A549 (cell line): ENCODE results near the gene DEFB124. TPM values are rescaled to one million over a fixed set of nuclear protein-coding genes. Genes with fewer than 3 reads are reported as not detected.

Experiments used
- ATAC-seq, 2 experiments: fragments of 200-7000 bp in 1 of 2; fragments of >200 bp in 1 of 2; cut with Nextera tagmentation in 1 of 2; cut with Tn5 transposase in 1 of 2; 3 replicates each; pipeline versions ENCODE4 v1.8.0 to v1.9.1; 2018 to 2020; ENCODE audit warnings: mild to moderate bottlenecking in 1 of 2, moderate library complexity in 1 of 2
- CTCF ChIA-PET: fragments of 300-600 bp; sonication (Branson Sonifier 250); formaldehyde crosslinking; extraction: SDS; loops from one replicate; lab custom pipeline; 2021; ENCODE audit warnings: antibody characterized with exemption, inconsistent platforms; lab: Yijun Ruan, JAX
- POLR2A ChIA-PET: fragments of 350-600 bp; formaldehyde crosslinking; extraction: SDS; loops from one replicate; lab custom pipeline; 2021; ENCODE audit warnings: antibody characterized with exemption, inconsistent platforms; lab: Yijun Ruan, JAX
- DNase-seq, 2 experiments: peaks; one replicate each; pipeline versions ENCODE4 v3.0.0 to v3.0.0-alpha.2; 2011 to 2016; ENCODE audit warnings: low read depth in 1 of 2, low spot score in 1 of 2
- FAIRE-seq: peaks from 2 replicates; lab custom pipeline; 2011; peaks lifted over from hg19 to GRCh38; lab: Jason Lieb, UNC
- H3K27ac ChIP-seq, 2 experiments: fragments of >200 bp; sonication (Bioruptor Twin); formaldehyde crosslinking; 3 replicates each; pipeline ENCODE4 v1.5.1; 2016 to 2017
- H3K4me1 ChIP-seq: fragments of >200 bp; sonication (Bioruptor Twin); formaldehyde crosslinking; 3 replicates; pipeline ENCODE4 v1.6.1; 2016
- H3K4me2 ChIP-seq: fragments of >200 bp; sonication (Bioruptor Twin); formaldehyde crosslinking; 3 replicates; pipeline ENCODE4 v1.6.1; 2016
- H3K4me3 ChIP-seq: fragments of >200 bp; sonication (Bioruptor Twin); formaldehyde crosslinking; 3 replicates; pipeline ENCODE4 v1.5.1; 2016
- H3K9me3 ChIP-seq: fragments of >200 bp; sonication (Bioruptor Twin); formaldehyde crosslinking; 3 replicates; pipeline ENCODE4 v1.6.1; 2016
- BHLHE40 ChIP-seq: IDR thresholded peaks from 2 replicates; pipeline ENCODE4 v1.6.1; 2012; ENCODE audit warnings: low read depth, low read length, inconsistent platforms
- CBX8 ChIP-seq: fragments of 200-600 bp; sonication (generic); IDR thresholded peaks from 2 replicates; pipeline ENCODE4 v1.6.1; 2016
- EP300 ChIP-seq, 2 experiments: fragments of >200 bp; sonication (Bioruptor Twin); formaldehyde crosslinking; IDR thresholded peaks; 2 replicates in 1 of 2; 3 replicates in 1 of 2; pipeline ENCODE4 v1.6.1; 2016 to 2017
- FOSL2 ChIP-seq, 2 experiments: fragments of 450-650 bp in 1 of 2; fragments of >200 bp in 1 of 2; sonication (Bioruptor Twin) in 1 of 2; formaldehyde crosslinking; IDR thresholded peaks; 2 replicates each; pipeline versions ENCODE4 v1.5.0 to v1.6.1; 2016 to 2020; ENCODE audit warnings: mild to moderate bottlenecking in 1 of 2, moderate library complexity in 1 of 2
- GATA3 ChIP-seq: IDR thresholded peaks from 2 replicates; pipeline ENCODE4 v1.6.1; 2012; ENCODE audit warnings: borderline replicate concordance
- HOXB13 ChIP-seq: fragments of 250-450 bp; sonication (Bioruptor Pico); IDR thresholded peaks from 2 replicates; pipeline ENCODE4 v1.5.0; 2020; ENCODE audit warnings: low read depth, mild to moderate bottlenecking, moderate library complexity
- JUNB ChIP-seq: fragments of >200 bp; sonication (Bioruptor Twin); formaldehyde crosslinking; IDR thresholded peaks from 2 replicates; pipeline ENCODE4 v1.6.1; 2016
- MAFK ChIP-seq: fragments of 450-650 bp; IDR thresholded peaks from 2 replicates; pipeline ENCODE4 v1.6.1; 2014; ENCODE audit not compliant: partially characterized antibody
- NPAS2 ChIP-seq: fragments of 250-450 bp; sonication (Bioruptor Pico); IDR thresholded peaks from 2 replicates; pipeline ENCODE4 v1.8.0; 2022; ENCODE audit warnings: mild to moderate bottlenecking, moderate library complexity, borderline replicate concordance
- POLR2A ChIP-seq: IDR thresholded peaks from 2 replicates; pipeline ENCODE4 v1.6.1; 2012; ENCODE audit warnings: mild to moderate bottlenecking, low read length
- POLR2AphosphoS2 ChIP-seq: conservative IDR thresholded peaks from 2 replicates; pipeline ENCODE4 v1.6.1; 2012; ENCODE audit warnings: low read length, improper control_type of control experiment, inconsistent platforms
- REST ChIP-seq: fragments of 200-600 bp; sonication (generic); IDR thresholded peaks from 2 replicates; pipeline ENCODE4 v1.6.1; 2016; ENCODE audit warnings: antibody characterized with exemption, mild to moderate bottlenecking, moderate library complexity
- SREBF2 ChIP-seq: fragments of 450-650 bp; IDR thresholded peaks from 2 replicates; pipeline ENCODE4 v1.6.1; 2014; ENCODE audit warnings: mild to moderate bottlenecking, moderate library complexity
- TP53 ChIP-seq: fragments of 250-450 bp; sonication (Bioruptor Pico); IDR thresholded peaks from 2 replicates; pipeline ENCODE4 v1.5.0; 2021; ENCODE audit warnings: mild to moderate bottlenecking, moderate library complexity
- ZFP36 ChIP-seq: fragments of 450-650 bp; IDR thresholded peaks from 2 replicates; pipeline ENCODE4 v1.6.1; 2014; ENCODE audit warnings: borderline replicate concordance; ENCODE audit not compliant: partially characterized antibody
- WGBS: methylation state at CpG from one replicate; pipeline ENCODE4 v1.1.6; 2017; ENCODE audit errors: missing lambda C conversion rate; 5-methylcytosine and 5-hydroxymethylcytosine counted together
- polyA plus RNA-seq, 4 experiments: library from polyadenylated mRNA; depleted of rRNA in 3 of 4; stranded (reverse); fragments of >200 nt; fragmentation: RNase III in 1 of 4; extraction: RNeasy Plus Mini Kit Qiagen cat#74134 plus additional on column Dnase treatment in 1 of 4; gene quantifications; 2 replicates in 3 of 4; 3 replicates in 1 of 4; pipeline ENCODE4 v1.2.3, GENCODE V29; 2011 to 2017

The DEFB124 gene
- polyA plus RNA-seq, 2 of the 4 experiments (the other 2 are of a cell fraction), result 0.18 TPM; not detected in 1

GRCh38 chr20:31475472-31476293 lies 756 bp upstream of the DEFB124 start:
- DNase-seq, result no peak
- H3K4me3 ChIP-seq, result 0 out of 3 replicates have a peak overlapping the region, but pooled peaks have one; percentile 23
- no peak overlapping the region; a peak in 1 of 6 replicates for H3K27ac ChIP-seq
- CTCF ChIA-PET, result interaction anchor here (0.6 to 2.9 kb wide), 4 partner anchors 12 to 137 kb away, joined by 3 to 12 read pairs (median 4); no protein-coding TSS in a partner anchor
- TF ChIP-seq CBX8, result no peak
- TF ChIP-seq EP300 (IDR thresholded peaks at IDR 0.05), result no peak
- TF ChIP-seq TP53 (CRISPR knock-in tag), result no peak
- no peak for TF ChIP-seq ZFP36
- no peak for TF ChIP-seq JUNB
- H3K4me1 ChIP-seq, result peaks cover 8% of the 10 kb centered on the region; the same call in 2 of the 3 replicates
- WGBS, result 42% methylated on average over 23 of the region's 29 CpGs
- peak in 1 of 2 experiments; percentile 17; a peak in 2 of 6 replicates for ATAC-seq
- H3K9me3 ChIP-seq, result no peaks in the 10 kb centered on the region
- FAIRE-seq, result no peak
- POLR2A ChIA-PET, result no interaction called here
- H3K4me2 ChIP-seq, result peak overlapping the region; percentile 58

GRCh38 chr20:31474097-31474436 lies 860 bp downstream of the DEFB124 start:
- FAIRE-seq, result no peak
- DNase-seq, result no peak
- no peak for TF ChIP-seq POLR2A
- no peak for TF ChIP-seq NPAS2
- TF ChIP-seq MAFK, result no peak
- no peak for TF ChIP-seq REST
- WGBS, result 82% methylated on average over 2 of the region's 2 CpGs
- ChIA-PET POLR2A (no interaction called here), CTCF (interaction anchor here (1.5 to 2.2 kb wide), 4 partner anchors 14 to 29 kb away, joined by 4 to 11 read pairs (median 8); no protein-coding TSS in a partner anchor)
- no peaks in the 10 kb centered on the region for H3K9me3 ChIP-seq
- H3K27ac ChIP-seq, result no peak overlapping the region; a peak in 1 of 6 replicates
- H3K4me2 ChIP-seq, result peak overlapping the region; percentile 26; the same call in 2 of the 3 replicates
- H3K4me1 ChIP-seq, result peaks cover 8% of the 10 kb centered on the region; the same call in 2 of the 3 replicates
- no peak for ATAC-seq
- no peak overlapping the region for H3K4me3 ChIP-seq

- H3K4me3 ChIP-seq, result no peak overlapping the region
- FAIRE-seq, result no peak
- peak overlapping the region in 1 of 2 experiments; percentile 5; a peak in 1 of 6 replicates for H3K27ac ChIP-seq
- POLR2A ChIA-PET, result no interaction called here
- no peaks in the 10 kb centered on the region for H3K9me3 ChIP-seq
- DNase-seq, result no peak
- CTCF ChIA-PET, result interaction anchor here (1.5 to 2.2 kb wide), 4 partner anchors 13 to 29 kb away, joined by 4 to 11 read pairs (median 8); no protein-coding TSS in a partner anchor
- H3K4me2 ChIP-seq, result peak overlapping the region; percentile 26; the same call in 2 of the 3 replicates
- ATAC-seq, result peak; percentile 45 to 57; a peak in 5 of 6 replicates
- TF ChIP-seq GATA3, result no peak
- no peak for TF ChIP-seq SREBF2
- no peak for TF ChIP-seq POLR2AphosphoS2
- no peak for TF ChIP-seq CBX8
- no peak for TF ChIP-seq HOXB13 (CRISPR knock-in tag)
- TF ChIP-seq BHLHE40, result no peak
- TF ChIP-seq FOSL2 (IDR thresholded peaks at IDR 0.05), result no peak
- TF ChIP-seq FOSL2 (CRISPR knock-in tag; IDR thresholded peaks at IDR 0.05), result no peak
- WGBS, result 53% methylated on average over 5 of the region's 5 CpGs
- H3K4me1 ChIP-seq, result peaks cover 8% of the 10 kb centered on the region; the same call in 2 of the 3 replicates
These were observed 1.4 kb downstream of the DEFB124 start for GRCh38 chr20:31473331-31474096.
